Measurements from ENCODE around the gene FKBP2. TPM values are rescaled to one million over a fixed set of nuclear protein-coding genes. Genes with fewer than 3 reads are reported as not detected.

FKBP2 gene
- total RNA-seq, 1 donor from 2014 or later: 53.8 TPM

DNA sequence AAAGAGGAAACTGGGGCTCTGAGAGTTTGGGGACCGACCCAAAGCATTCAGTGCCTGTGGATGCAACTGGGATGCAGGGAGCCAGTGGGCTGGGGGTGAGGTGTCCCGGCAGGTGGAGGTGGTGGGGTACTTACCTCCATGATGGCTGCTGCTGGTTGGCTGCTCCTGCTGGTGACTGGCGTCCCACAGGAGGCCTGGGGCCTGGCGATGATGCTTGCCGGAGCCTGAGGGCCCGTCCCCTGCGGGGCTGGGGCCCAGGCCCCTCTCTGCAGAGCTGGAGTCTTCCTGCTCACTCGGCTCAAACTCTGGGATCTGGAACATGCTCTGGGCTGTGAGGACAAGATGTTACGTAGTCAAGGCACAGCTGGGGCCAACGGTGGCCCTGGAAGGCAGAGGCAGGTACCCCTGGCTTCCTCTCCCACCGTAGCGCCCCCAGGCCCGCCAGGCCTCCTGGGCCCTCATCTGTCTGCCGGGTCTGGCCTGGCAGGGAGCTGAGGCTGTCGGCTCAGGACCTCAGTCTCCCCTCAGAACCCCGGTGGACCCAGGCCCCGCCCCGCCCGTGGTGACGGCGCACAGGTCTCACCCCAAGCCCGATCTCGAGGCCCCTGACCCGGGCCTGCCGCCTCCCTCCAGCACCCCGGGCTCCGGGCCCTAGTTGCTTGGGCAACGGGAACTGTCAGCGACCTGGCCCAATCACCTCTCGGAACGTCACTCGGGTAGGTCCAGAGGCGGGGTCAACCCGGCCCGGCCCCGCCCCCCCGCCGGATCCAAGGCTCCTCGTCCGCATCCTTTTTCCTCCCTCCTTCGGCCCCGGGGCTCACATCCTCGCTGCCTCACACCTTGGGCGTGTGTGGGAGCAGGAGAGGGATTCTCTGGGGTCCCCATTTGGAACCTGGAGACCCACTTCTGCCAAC is 43.4 kb downstream of the FKBP2 start, which contains the start of gene BAD:
BAD (minus strand) TSS at position 618 of the 914 bp plus-strand sequence; CDS start at position 321, 297 bp downstream.
- DNase-seq (ENCODE audit: low spot score): peak; percentile 98

DNA sequence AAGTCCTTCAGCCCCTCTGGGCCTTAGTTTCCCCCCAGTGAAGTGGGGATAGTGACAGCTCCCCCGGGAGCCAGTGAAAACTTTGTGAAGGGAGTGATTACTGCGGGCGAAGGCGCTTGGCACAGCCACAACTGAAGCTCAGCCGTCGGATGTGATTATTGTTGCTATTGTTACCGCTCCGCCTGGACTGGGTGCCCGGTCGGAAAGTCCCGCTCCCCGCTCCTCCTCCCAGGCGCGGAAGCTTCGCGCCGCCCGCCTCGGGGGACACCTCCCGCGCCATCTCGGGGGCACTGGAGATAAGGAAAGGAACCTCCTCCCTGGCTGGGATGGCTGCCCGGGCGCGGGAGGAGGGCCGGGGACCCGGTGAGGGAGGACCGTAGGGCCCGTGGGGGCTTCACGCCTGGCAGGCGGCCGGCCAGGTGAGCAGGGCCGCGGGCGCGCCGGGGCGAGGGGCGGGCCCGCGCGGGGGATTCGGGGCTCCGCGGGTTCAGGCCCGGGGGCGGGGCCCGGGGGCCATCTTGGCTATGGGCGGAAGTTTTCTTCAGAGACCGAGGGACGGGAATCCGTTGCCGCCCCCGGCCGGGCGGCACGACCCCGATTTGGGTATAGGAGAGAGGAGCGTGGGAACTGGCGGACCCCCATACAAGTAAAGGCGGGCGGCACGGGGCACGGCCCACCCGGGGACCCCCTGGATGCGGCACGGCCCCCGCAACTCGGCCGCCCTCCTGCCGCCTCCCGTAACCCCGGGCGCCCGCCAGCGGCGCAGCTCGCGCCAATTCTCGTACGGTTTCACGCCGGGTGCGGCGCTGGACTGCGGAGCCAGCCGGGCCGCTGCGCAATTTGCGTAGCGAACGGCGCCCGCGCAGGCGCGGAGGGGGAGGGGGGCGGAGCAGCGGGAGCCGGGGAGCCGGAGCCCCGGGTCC is 44.3 kb downstream of the FKBP2 start, which contains the start of gene GPR137:
GPR137 (plus strand) TSS at position 887 of the 923 bp plus-strand sequence. CDS start 677 bp downstream, outside the sequence.
- DNase-seq (ENCODE audit: low spot score): peak; percentile 97

DNA sequence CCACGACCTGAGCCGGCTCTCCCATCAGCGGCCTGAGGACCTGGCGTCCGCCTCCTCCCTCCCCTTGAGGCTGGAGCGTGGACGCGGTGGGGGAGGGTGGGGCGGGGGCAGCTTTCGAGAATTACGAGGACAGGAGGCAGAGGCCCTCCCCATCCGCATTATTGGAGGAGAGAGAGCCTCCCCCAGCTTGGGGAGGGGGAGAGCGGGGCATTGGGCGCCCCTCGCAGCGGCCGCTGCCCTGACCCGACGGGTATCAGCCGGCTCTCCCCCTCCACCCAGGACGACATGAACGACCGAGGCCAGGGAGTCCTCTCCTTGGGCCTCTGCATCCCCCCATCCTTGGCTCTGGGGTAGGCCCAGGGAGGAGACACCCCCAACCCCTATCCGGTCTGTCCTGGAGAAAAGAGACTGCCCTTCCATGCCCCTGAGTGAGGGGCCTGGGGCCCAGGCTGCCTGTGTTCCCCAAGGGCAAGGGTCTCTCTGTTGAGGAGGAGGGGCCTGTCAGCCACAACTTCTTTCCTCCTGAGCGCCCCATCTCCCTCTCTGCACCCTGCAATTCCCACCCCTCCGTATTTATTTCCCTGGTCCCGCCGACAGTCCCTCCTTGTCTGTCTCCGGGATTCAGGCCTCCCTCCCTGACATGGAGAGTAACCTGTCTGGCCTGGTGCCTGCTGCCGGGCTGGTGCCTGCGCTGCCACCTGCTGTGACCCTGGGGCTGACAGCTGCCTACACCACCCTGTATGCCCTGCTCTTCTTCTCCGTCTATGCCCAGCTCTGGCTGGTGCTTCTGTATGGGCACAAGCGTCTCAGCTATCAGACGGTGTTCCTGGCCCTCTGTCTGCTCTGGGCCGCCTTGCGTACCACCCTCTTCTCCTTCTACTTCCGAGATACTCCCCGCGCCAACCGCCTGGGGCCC is 45.2 kb downstream of the FKBP2 start:
- no peak for DNase-seq (ENCODE audit: low spot score)

DNA sequence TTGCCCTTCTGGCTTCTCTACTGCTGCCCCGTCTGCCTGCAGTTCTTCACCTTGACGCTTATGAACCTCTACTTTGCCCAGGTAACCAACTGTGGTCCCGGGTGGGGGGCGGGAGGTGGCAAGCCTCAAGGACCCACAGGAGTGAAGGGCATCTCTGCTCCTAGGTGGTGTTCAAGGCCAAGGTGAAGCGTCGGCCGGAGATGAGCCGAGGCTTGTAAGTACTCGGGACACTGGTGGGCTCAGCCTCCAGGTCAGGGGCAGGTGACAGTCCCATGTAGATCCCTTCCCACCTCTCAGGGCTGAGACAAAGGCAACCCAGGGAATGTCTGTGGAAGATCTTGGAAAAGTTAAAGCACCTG is 45.9 kb downstream of the FKBP2 start:
- no peak for DNase-seq (ENCODE audit: low spot score)

DNA sequence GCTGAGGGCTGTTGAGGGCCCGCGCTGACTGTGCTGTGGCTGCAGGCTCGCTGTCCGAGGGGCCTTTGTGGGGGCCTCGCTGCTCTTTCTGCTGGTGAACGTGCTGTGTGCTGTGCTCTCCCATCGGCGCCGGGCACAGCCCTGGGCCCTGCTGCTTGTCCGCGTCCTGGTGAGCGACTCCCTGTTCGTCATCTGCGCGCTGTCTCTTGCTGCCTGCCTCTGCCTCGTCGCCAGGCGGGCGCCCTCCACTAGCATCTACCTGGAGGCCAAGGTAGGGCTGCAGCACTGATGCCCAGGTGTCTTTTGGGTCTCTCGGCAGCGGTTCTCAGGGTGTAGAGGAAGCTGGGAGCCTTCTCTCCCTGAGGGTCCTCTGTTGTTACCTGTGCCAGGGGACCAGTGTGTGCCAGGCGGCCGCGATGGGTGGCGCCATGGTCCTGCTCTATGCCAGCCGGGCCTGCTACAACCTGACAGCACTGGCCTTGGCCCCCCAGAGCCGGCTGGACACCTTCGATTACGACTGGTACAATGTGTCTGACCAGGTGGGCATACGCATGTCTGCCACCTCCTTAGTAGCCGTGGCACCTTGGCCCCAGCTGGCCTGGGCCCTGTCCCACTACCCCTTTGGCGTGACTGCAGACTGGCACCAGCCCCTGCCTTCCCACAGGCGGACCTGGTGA is 46.9 kb downstream of the FKBP2 start:
- no peak for DNase-seq (ENCODE audit: low spot score)

DNA sequence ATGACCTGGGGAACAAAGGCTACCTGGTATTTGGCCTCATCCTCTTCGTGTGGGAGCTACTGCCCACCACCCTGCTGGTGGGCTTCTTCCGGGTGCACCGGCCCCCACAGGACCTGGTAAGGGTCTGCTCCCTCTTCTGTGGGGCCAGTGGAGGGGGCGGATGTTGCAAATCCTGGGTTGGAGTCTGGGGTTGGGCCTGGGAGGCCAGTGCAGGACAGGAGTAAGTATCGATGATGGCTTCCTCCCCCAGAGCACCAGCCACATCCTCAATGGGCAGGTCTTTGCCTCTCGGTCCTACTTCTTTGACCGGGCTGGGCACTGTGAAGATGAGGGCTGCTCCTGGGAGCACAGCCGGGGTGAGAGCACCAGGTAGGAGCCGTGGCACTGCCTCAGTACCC is 47.5 kb downstream of the FKBP2 start:
- no peak for DNase-seq (ENCODE audit: low spot score)

DNA sequence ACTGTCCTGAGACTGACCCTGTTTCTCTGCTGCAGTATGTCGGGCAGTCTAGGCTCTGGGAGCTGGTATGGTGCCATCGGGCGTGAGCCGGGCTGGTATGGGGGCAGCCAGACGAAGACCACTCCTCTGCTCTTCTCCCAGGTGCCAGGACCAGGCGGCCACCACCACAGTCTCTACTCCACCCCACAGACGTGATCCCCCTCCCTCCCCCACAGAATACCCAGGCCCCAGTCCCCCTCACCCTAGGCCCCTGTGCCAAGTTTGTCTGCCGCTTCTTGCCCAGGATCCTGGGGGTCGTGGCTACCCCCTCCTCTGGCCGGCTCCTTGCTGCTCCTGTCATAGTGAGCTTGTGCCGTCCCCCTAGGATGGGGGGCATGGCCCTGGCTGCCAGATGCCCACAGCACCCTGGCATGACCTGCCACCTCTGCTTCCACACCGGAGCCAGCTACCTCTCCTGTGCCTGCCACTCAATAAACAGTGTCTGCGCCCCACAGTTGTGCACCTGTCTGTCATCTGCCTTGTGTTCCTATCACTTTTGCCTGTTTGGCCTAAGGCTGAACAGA is 48.2 kb downstream of the FKBP2 start:
- no peak for DNase-seq (ENCODE audit: low spot score)

DNA sequence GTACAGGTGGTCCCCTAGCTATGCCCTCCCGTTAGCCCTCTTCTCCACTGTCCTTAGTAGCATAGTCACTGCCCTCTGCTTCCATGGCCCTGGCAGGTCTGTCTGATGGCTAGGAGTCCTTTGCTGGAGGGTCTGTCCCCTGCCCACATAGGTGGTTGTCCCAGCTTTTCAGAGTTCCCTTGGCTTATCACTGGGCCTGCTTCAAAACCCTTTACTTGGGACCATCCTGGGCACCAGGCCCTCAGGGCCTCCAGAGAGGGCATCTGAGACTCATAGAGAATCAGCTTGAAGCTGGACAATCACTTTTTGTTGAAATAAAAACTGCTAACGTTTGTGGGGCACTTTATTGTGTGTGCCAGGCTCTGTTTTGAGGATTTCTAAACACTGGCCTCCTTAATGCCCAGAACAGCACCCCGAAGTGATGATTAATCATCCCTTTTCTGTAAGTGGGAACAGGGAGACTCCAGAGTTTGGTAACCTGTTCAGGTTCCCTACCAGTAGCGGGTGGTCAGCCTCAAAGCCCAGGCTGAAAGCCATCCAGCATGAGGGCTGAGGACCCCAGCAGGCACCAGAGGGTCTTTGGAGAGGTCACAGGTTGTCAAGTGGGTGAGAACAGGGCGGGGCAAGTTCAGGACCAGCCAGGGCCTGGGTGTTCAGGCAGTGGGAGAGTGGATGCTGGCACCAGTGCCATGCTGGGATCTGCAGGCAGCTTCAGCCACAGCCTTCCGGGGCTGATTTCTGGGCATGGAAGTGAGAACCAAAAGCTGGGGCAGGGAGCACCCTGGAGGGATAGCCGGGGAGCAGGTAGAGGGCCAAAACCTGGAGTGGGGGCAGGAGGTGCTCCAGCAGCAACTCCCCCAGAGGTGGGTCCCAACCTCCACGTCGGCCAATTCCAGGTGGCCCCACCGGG is 49.7 kb downstream of the FKBP2 start:
- DNase-seq (ENCODE audit: low spot score): no peak

DNA sequence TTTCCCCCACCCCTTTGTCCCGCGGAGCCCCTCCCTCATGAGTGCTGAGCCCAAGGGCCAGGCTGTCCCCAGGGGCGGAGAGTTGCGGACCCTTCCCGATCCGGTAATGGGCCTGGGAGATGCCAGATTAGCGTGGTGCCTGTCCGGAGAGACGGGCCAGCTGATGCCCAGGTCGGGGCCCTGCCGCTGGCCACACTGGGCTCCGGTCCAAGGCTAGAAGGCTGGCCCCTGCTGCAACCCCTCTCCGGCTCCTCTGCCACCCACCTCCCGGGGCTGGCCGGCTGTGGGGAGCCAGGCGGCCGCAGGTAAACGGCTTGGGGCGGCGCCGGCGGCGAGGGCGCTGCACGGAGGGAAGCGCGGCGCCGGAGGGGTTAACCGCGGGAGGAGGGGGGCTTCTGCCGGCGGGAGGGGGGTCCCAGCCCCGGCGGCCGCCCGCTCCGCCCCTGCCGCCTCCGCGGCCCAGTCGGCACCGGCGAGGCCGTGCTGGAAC is 50.4 kb downstream of the FKBP2 start, which contains the start of gene KCNK4:
KCNK4 (plus strand) TSS at position 41 of the 490 bp plus-strand sequence. CDS start 1,717 bp downstream, outside the sequence.
- no peak for DNase-seq (ENCODE audit: low spot score)

DNA sequence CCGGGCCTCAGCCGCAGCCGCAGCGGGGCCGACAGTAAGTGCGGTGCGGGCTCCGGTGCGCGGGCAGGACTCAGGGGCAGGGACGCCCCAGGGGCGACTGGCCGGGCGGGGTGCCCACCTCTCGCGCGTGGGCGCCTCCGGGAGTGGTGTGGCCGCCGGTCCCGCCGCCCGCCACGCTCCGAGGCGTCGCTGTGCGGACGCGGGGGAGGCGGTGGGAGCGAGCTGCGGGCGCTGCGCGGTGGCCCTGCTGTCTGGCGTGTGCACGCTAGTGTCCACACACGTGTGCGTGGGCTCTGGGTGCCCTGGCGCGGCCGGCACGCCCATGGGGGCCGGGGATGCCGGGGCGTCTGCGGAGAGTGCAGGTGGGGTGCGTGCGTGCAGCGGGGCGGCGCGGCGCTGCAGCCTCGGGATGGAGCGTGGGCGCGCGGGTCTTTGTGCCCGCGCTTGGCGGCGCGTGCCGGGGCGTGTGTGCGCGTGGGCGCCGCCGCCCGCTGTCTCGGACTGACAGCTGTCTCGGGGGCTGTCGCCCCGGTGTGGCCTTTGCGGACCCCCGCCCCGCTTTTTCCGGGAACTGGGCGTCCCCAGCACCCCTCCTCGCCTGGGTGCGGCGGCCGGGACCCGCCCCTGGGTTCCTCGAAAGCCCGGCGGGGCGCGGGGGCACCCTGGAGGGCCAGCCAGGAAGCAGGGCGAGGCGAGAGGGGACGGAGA is 51.0 kb downstream of the FKBP2 start:
- no peak for DNase-seq (ENCODE audit: low spot score)

DNA sequence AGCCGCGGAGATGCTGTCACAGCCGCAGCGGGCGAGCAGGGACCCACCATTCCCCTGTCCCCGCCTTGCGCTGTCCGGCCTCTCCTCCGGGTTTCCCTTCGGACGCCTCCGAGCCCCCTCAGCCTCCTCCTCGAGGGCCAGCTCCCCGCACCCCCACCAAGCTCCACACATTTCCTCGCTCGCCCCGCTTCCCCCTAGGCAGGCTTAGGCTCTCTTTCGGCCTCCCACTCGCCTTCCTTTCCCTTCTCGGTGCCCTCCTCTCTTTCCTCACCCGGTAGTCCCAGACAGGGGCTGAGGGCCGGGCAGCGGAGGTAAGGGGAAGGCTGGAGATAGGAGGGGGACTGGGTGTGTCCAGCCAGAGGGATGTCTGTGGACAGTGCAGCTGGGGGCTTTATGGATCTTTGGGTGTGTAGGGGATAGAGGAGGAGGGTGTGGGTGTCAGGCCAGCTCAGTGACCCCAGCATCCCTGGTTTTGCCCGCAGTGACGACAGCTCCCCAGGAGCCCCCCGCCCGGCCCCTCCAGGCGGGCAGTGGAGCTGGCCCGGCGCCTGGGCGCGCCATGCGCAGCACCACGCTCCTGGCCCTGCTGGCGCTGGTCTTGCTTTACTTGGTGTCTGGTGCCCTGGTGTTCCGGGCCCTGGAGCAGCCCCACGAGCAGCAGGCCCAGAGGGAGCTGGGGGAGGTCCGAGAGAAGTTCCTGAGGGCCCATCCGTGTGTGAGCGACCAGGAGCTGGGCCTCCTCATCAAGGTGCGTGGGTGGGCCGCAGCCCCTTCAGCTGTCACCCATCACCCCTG is 51.8 kb downstream of the FKBP2 start:
- DNase-seq (ENCODE audit: low spot score): no peak

Other genes starting within 250 kb of the FKBP2 start
- gene FLRT1, start 205.2 kb upstream of the FKBP2 start, total RNA-seq: not detected
- 19.5 TPM for gene MACROD1, start 75.0 kb upstream of the FKBP2 start, total RNA-seq
- gene STIP1, start 54.9 kb upstream of the FKBP2 start, total RNA-seq: 113 TPM
- gene FERMT3, start 34.4 kb upstream of the FKBP2 start, total RNA-seq: 58.9 TPM
- gene TRPT1, start 14.9 kb upstream of the FKBP2 start, total RNA-seq: 32.7 TPM
- gene NUDT22, start 14.8 kb upstream of the FKBP2 start, total RNA-seq: 45.8 TPM
- gene DNAJC4, start 10.5 kb upstream of the FKBP2 start, total RNA-seq: 20.4 TPM
- gene VEGFB, start 6.5 kb upstream of the FKBP2 start, total RNA-seq: 426 TPM
- gene PPP1R14B, start 5.8 kb downstream of the FKBP2 start, total RNA-seq: 186 TPM
- gene PLCB3, start 10.4 kb downstream of the FKBP2 start, total RNA-seq: 25.8 TPM
- 51.7 TPM for gene BAD, start 43.6 kb downstream of the FKBP2 start, total RNA-seq
- gene GPR137, start 44.8 kb downstream of the FKBP2 start, total RNA-seq: 19.9 TPM
- gene KCNK4, start 50.2 kb downstream of the FKBP2 start, total RNA-seq: not detected
- not detected for gene CATSPERZ, start 59.3 kb downstream of the FKBP2 start, total RNA-seq
- gene ESRRA, start 64.4 kb downstream of the FKBP2 start, total RNA-seq: 56.9 TPM
- gene TRMT112, start 76.5 kb downstream of the FKBP2 start, total RNA-seq: 151 TPM
- gene PRDX5, start 77.0 kb downstream of the FKBP2 start, total RNA-seq: 111 TPM
- 11.5 TPM for gene CCDC88B, start 99.1 kb downstream of the FKBP2 start, total RNA-seq
- gene RPS6KA4, start 118.1 kb downstream of the FKBP2 start, total RNA-seq: 26.1 TPM